K562 (cell line): ENCODE data around the gene LSM4. TPM values are rescaled to one million over a fixed set of nuclear protein-coding genes. Genes with fewer than 3 reads are reported as not detected.

Source experiments
- CTBP1 ChIP-seq: fragments of 450-650 bp; IDR thresholded peaks from 2 replicates; pipeline ENCODE4 v1.6.1; 2016; ENCODE audit warnings: borderline replicate concordance
- ETV1 ChIP-seq: fragments of 450-650 bp; conservative IDR thresholded peaks from 2 replicates; pipeline ENCODE4 v1.6.1; 2016; ENCODE audit warnings: missing genetic modification characterization, control low read depth, low read depth, missing compliant biosample characterization
- FOXM1 ChIP-seq, 2 experiments: fragments of 450-650 bp in 1 of 2; sonication (generic) in 1 of 2; formaldehyde crosslinking in 1 of 2; IDR thresholded peaks; 2 replicates each; pipeline versions ENCODE4 v1.6.1 to v1.9.0; 2017 to 2022; ENCODE audit warnings: low read depth in 2 of 2, mild to moderate bottlenecking in 2 of 2, missing genetic modification reagents in 1 of 2, moderate library complexity in 1 of 2
- JUN ChIP-seq, 2 experiments: sonication (generic) in 1 of 2; formaldehyde crosslinking in 1 of 2; IDR thresholded peaks; 2 replicates each; pipeline versions ENCODE4 v1.6.1 to v1.8.0; 2012 to 2022; ENCODE audit warnings: borderline replicate concordance in 2 of 2, mild to moderate bottlenecking in 2 of 2, improper control_type of control experiment in 1 of 2, low read depth in 1 of 2, low read length in 1 of 2, missing genetic modification reagents in 1 of 2
- NFIX ChIP-seq: fragments of 250-450 bp; sonication (Bioruptor Pico); IDR thresholded peaks from 2 replicates; pipeline ENCODE4 v1.4.0; 2020; ENCODE audit warnings: low read depth, mild to moderate bottlenecking, moderate library complexity
- POLR2AphosphoS5 ChIP-seq: IDR thresholded peaks from 2 replicates; pipeline ENCODE4 v1.6.1; 2011; ENCODE audit warnings: mild to moderate bottlenecking, low read depth, low read length, moderate library complexity; ENCODE audit not compliant: control insufficient read depth, insufficient read depth
- SMAD4 ChIP-seq: fragments of 250-450 bp; sonication (Bioruptor Pico); conservative IDR thresholded peaks from 2 replicates; pipeline ENCODE4 v1.8.0; 2021; ENCODE audit warnings: inconsistent platforms, mild to moderate bottlenecking, moderate library complexity
- TCF7L2 ChIP-seq: fragments of 150-350 bp; IDR thresholded peaks from 2 replicates; pipeline ENCODE4 v1.6.1; 2016; ENCODE audit warnings: low read depth, mild to moderate bottlenecking, low read length, moderate library complexity
- ZFP30 ChIP-seq: fragments of 250-450 bp; sonication (Bioruptor Pico); IDR thresholded peaks from 2 replicates; pipeline ENCODE4 v1.8.0; 2022; ENCODE audit warnings: moderate library complexity, mild to moderate bottlenecking, inconsistent platforms, borderline replicate concordance
- ZNF143 ChIP-seq: sonication (generic); formaldehyde crosslinking; IDR thresholded peaks from 2 replicates; pipeline ENCODE4 v1.9.0; 2022; ENCODE audit warnings: mild to moderate bottlenecking, missing genetic modification reagents
- ZNF407 ChIP-seq: fragments of 450-650 bp; IDR thresholded peaks from 2 replicates; pipeline ENCODE4 v1.6.1; 2016; ENCODE audit warnings: low read depth
- ZNF41 ChIP-seq: fragments of 250-450 bp; sonication (Bioruptor Pico); conservative IDR thresholded peaks from 2 replicates; pipeline ENCODE4 v1.4.0; 2020; ENCODE audit warnings: mild to moderate bottlenecking
- ZNF57 ChIP-seq: fragments of 450-650 bp; formaldehyde crosslinking; IDR thresholded peaks from 2 replicates; pipeline ENCODE4 v1.4.0; 2020; ENCODE audit warnings: mild to moderate bottlenecking, moderate library complexity
- polyA plus RNA-seq, 8 experiments: library from polyadenylated mRNA; depleted of rRNA in 4 of 8; stranded (reverse) in 5 of 8; unstranded in 3 of 8; fragments of >200 nt; fragmentation: Nextera tagmentation in 2 of 8; fragmentation: Illumina TruSeq in 1 of 8; extraction: Ambion mirVana in 2 of 8; extraction: Trizol in 1 of 8; gene quantifications; 2 replicates each; pipeline versions ENCODE4 v1.2.1 to v1.2.3, GENCODE V29; 2011 to 2014; ENCODE audit warnings: inconsistent platforms in 1 of 8, missing spikeins in 1 of 8
- total RNA-seq, 7 experiments: library from RNA; depleted of rRNA in 6 of 7; stranded (reverse); fragments of >200 nt in 6 of 7; fragmentation: Illumina TruSeq in 2 of 7; extraction: Trizol in 2 of 7; gene quantifications; 2 replicates each; pipeline versions ENCODE4 v1.2.1 to v1.2.3, GENCODE V29; 2011 to 2021; ENCODE audit warnings: low replicate concordance in 1 of 7
- TF ChIP-seq, protein P1 (sequence below): fragments of 450-650 bp; formaldehyde crosslinking; conservative IDR thresholded peaks from 2 replicates; pipeline ENCODE4 v1.4.0; 2022; ENCODE audit warnings: mild to moderate bottlenecking, missing genetic modification characterization

LSM4 gene
- total and polyA plus RNA-seq, 9 of the 15 experiments (the other 6 are each of a cell fraction or from before 2014, with no cell fraction given) = 11.9 to 763 (median 202) TPM

- TF ChIP-seq, protein P1, sequence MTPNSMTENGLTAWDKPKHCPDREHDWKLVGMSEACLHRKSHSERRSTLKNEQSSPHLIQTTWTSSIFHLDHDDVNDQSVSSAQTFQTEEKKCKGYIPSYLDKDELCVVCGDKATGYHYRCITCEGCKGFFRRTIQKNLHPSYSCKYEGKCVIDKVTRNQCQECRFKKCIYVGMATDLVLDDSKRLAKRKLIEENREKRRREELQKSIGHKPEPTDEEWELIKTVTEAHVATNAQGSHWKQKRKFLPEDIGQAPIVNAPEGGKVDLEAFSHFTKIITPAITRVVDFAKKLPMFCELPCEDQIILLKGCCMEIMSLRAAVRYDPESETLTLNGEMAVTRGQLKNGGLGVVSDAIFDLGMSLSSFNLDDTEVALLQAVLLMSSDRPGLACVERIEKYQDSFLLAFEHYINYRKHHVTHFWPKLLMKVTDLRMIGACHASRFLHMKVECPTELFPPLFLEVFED (CRISPR knock-in tag) = peak; percentile 3; the same call in 1 of the 2 replicates
- TF ChIP-seq POLR2AphosphoS5 (peak; percentile 38; the same call in 1 of the 2 replicates), JUN (IDR thresholded peaks at IDR 0.05; ENCODE audit: borderline replicate concordance, low read depth, low read length) (no peak), JUN (CRISPR knock-in tag; IDR thresholded peaks at IDR 0.05; ENCODE audit: borderline replicate concordance) (no peak), CTBP1 (peak; percentile 55), ZFP30 (CRISPR knock-in tag) (no peak), ZNF407 (no peak), FOXM1 (IDR thresholded peaks at IDR 0.05; ENCODE audit: low read depth) (0 out of 2 replicates have a peak, but pooled peaks have one; percentile 24), FOXM1 (CRISPR knock-in tag; IDR thresholded peaks at IDR 0.05; ENCODE audit: low read depth) (no peak), ZNF57 (CRISPR knock-in tag) (no peak), SMAD4 (CRISPR knock-in tag) (peak; percentile 51; the same call in 1 of the 2 replicates), ETV1 (tag) (peak; percentile 53; the same call in 1 of the 2 replicates), NFIX (CRISPR knock-in tag) (no peak), ZNF143 (CRISPR knock-in tag) (no peak), TCF7L2 (no peak), ZNF41 (no peak)
These were observed 40.1 kb downstream of the LSM4 start (continued) for GRCh38 chr19:18282788-18283141.
